Tibial nerve (tissue), 4 donors: ENCODE data around the gene ENOX1.

Experiments
- CTCF ChIP-seq, 5 experiments: fragments of 200-600 bp in 3 of 5; fragments of 450-650 bp in 2 of 5; sonication (generic) in 3 of 5; IDR thresholded peaks; one replicate each; pipeline ENCODE4 v1.5.1; 2016 to 2019; ENCODE audit warnings: antibody characterized with exemption in 5 of 5, mild to moderate bottlenecking in 3 of 5, moderate library complexity in 2 of 5
- EP300 ChIP-seq, 2 donors: sonication (generic); formaldehyde crosslinking; IDR thresholded peaks; one replicate each; pipeline ENCODE4 v1.6.1; 2017; ENCODE audit warnings: antibody characterized with exemption in 2 of 2, mild to moderate bottlenecking in 1 of 2

- TF ChIP-seq CTCF (IDR thresholded peaks at IDR 0.05) (no peak), EP300 (IDR thresholded peaks at IDR 0.05) (no peak)
Measured at GRCh38 chr13:43749503-43749902, 37.3 kb downstream of the ENOX1 start.
